GM12874 (cell line): ENCODE measurements around the gene MUC4.

ENCODE experiments used
- TF ChIP-seq, protein P1 (sequence below): IDR thresholded peaks from 2 replicates; pipeline ENCODE4 v1.5.1; 2011; ENCODE audit warnings: low read depth, mild to moderate bottlenecking, control low read depth, low read length, moderate library complexity; ENCODE audit not compliant: insufficient read depth

Gene MUC4

DNA sequence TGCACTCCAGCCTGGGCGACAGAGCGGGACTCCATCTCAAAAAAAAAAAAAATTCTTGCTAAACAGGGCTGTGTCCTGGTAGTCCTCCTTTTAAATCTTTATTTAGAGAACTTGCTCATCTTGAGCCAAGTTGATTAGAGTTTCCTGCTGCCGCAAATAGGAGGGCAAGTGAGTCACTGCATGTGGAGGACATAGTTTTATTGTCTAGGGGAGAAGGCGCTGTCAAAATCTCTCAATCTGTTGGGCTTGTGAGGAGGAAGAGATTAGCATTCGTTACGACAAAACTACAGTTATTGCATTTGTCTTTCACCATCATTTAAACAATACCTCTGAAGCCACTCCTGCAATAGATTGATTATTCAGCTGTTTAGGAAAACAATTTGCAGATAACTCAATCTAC lies 11.5 kb downstream of the MUC4 start:
- TF ChIP-seq, protein P1, sequence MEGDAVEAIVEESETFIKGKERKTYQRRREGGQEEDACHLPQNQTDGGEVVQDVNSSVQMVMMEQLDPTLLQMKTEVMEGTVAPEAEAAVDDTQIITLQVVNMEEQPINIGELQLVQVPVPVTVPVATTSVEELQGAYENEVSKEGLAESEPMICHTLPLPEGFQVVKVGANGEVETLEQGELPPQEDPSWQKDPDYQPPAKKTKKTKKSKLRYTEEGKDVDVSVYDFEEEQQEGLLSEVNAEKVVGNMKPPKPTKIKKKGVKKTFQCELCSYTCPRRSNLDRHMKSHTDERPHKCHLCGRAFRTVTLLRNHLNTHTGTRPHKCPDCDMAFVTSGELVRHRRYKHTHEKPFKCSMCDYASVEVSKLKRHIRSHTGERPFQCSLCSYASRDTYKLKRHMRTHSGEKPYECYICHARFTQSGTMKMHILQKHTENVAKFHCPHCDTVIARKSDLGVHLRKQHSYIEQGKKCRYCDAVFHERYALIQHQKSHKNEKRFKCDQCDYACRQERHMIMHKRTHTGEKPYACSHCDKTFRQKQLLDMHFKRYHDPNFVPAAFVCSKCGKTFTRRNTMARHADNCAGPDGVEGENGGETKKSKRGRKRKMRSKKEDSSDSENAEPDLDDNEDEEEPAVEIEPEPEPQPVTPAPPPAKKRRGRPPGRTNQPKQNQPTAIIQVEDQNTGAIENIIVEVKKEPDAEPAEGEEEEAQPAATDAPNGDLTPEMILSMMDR: no peak

DNA sequence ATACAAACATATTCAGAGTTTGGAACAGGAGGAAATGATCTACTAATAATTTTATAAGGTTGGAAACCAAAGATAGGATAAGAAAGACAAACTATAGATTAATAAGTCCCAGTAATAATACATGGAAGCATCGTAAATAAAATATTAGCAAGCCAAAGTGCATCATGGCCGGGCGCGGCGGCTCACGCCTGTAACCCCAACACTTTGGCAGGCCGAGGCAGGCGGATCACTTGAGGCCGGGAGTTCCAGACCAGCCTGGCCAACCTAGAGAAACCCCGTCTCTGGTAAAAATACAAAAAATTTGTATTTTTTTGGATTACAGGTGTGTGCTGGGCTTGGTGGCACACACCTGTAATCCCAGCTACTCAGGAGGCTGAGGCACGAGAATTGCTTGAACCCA lies 14.9 kb downstream of the MUC4 start:
- TF ChIP-seq, protein P1: no peak

DNA sequence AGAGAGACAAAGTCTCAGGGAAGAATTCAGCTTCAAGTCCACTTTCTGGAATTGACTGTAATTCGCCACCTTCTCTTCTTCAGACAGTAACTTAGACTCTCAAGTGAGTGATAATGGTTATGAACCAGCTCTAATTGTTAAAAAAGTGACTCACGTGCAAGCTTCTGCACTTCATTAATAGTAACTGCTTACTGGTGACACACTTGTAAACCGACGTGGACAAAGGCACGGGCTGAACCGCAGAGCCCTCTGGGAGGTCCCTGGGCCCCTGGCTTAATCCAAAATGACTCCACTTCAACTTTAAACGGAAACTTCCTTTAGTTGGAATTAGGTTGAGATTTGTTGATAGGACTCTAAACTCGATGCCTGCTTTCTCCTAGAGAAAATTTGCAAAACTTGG lies 17.0 kb downstream of the MUC4 start:
- TF ChIP-seq, protein P1: no peak

DNA sequence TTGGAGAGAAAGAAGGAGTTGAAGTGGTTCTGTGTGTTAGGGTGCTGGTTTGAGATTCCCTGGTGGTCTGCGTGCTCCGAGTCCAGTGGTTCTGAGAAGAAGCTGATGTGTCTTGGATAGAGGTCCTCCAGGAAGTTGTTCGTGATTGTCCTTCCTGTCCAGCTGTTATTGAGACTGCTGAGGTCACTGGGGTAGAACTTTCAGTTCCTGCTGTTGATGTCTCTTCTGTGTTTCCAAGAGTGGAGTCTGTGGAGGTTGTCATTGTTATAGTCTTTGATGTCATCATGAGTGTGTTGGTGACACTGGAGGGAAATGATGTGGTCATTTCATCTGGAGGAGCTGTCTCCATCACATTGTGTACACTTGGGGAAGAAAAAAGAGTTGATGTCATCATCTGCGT lies 20.8 kb downstream of the MUC4 start:
- TF ChIP-seq, protein P1: no peak

DNA sequence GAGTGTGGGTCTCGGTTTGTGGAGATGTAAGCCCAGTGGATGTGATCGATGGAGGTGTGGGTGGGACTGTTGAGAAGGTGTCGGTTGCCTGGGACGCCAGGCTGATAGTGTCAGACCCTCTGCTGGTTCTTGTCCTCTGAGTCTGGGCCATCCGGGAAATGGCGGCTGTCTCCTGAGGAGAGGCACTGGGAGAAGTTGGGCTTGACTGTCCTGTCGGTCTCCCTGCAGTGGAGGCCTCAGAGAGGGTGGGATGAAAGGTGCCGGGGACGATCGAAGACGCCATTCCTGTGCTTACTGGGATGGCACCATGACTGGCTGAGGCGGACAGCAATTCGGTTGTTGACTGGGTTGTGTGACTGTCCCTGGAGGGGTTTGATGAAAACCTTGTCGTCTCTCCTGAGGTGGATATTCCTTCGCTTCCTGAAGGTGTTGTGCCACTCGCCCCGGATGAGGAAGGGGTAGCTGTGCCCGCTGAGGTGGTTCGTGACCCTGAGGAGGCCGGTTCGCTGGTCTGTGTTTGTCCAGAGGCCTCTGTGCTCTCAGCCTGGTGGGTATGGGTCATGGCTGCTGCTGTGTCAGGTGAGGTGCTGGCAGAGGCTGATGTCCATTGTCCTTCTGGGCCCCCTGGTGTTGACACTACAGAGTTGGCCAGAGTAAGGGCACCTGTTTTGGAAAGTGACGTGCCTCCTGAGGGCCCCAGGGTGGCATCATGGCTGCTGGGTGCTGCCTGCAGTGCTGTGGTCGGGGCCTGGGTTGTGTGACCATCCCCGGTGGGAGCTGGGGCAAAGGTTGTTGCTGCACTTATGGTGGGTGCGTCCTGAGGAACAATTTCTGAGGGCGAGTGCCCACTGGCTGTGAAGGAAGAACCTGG lies 22.8 kb downstream of the MUC4 start:
- TF ChIP-seq, protein P1: no peak

DNA sequence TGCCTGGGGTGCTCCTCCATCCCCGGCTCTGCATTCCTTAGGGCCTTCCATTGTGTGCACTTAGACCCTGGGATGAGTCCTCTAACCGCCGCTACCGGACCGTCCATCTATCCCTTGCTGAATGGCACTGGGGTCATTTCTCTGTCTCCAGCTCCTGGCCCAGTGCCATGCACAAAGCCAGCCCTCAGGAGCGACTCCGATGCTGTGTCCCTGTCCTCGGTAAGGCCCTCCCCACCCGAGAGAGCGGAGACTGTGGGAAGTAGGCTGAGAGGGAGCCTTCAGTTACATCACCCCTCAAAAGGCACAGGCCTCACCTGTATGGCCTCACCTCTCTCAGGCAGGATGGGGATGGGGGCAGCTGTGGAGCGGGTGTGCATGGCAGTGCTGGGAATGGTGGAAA lies 33.8 kb downstream of the MUC4 start:
- TF ChIP-seq, protein P1: no peak

DNA sequence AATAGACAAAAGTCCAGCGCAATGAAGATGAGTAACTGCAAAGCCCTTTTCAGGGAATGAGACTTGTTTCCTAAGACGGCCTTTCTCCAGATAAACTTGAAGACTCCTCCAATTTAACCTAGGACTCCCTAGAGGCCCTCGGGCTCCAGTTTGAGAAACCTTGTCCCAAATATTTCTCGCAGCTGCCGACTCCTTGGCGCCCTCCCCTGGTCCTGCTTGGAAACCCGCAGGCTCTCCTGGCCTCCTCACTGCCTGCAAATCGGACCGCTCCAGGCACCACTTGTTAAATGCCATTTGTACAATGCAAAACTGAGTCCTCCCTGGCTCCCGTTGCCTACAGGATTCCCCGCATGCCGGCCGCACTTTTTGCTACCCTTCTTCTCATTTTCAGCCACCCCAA lies 36.8 kb downstream of the MUC4 start:
- TF ChIP-seq, protein P1: no peak
